CD4-positive, alpha-beta T cell treated with Interleukin-17A for 4 hours (primary cell): ENCODE data around the gene C6orf163.

Source experiments
- DNase-seq: peaks from one replicate; pipeline ENCODE4 v3.0.0-alpha.2; 2020; ENCODE audit warnings: mixed read lengths

Gene C6orf163

DNA sequence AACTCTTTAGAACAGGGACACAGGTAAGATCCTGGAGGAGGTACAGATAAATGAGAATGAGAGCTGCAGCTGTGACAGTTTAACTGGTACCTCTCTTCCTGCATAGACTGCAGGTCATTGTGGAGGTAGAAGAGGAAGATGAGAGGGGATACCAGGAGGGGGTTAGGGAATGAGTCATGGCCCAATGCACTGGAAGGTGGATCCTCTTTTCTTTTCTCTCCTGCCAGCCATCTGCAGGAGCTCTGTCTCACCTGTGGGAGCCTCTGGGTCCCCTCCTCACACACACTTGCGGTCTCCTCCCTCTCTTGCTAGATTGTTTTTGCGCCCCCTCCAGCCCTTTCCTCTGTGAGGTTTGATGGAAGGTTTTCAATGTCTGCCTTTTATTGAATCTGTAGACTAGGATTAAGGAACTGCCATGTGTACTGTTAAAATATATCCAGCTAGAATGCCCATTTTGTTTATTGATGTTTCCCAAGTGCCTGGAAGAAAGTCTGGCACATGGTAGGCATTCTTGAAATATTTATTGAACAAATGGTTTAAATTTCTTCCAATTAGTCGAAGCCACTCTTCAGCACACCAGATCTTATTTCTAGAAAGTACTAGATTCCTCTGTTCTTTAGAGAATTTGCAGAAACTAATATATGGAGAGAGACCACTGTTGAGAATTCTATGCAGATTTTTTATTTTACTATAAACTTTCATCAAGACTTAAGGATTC, 13.0 kb downstream of the C6orf163 start:
- DNase-seq = no peak

GRCh38 chr6:87364602-87365252, 20.1 kb downstream of the C6orf163 start:
- no peak for DNase-seq

DNA sequence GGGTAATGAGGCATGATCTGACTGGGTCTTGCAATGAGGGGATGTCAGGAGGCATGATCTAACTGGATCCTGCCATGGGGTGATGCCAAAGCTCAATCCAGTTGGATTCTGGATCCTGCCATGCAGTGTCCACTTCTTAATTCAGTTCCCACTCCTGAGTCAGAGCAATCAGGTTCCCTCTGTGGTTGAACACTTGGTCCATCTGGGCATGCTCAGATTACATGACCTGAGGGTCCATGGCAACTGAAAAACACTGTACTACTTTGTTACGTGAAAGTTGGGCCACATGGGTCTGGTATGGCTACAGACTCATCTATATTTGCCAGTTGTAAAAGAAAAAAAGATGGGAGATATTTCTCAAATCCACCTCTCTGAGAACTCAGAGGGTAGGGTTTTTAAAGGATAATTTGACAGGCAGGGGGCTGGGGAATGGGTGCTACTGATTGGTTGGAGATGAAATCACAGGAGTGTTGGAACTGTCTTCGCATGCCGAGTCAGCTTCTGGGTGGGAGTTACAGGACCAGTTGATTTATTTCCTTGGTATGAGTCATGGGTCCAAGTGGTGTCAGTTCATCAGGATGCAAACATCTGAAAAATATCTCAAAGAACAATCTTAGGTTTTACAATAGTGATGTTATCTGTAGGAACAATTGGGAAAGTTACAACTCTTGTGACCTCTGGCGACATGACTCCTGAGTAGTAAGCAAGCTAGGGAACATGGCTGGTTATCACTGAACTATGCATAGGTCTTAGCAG, 21.6 kb downstream of the C6orf163 start:
- DNase-seq = no peak

GRCh38 chr6:87366899-87367298, 22.3 kb downstream of the C6orf163 start:
- DNase-seq = no peak

DNA sequence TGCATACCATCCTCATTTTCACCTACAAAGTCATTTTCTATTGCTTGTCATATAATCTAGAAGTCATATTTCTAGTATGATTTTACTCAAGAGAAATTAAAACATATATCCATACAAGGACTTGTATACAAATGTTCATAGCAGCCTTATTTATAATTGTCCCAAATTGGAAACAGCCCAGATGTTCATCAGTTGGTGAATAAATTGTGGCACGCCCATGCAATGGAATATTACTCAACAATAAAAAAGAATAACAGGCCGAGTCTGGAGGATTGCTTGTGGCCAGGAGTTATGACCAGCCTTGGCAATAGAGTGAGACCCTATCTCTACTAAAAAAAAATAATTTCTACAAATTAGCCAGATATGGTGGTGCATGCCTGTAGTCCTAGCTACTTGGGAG, 28.8 kb downstream of the C6orf163 start:
- DNase-seq = no peak

DNA sequence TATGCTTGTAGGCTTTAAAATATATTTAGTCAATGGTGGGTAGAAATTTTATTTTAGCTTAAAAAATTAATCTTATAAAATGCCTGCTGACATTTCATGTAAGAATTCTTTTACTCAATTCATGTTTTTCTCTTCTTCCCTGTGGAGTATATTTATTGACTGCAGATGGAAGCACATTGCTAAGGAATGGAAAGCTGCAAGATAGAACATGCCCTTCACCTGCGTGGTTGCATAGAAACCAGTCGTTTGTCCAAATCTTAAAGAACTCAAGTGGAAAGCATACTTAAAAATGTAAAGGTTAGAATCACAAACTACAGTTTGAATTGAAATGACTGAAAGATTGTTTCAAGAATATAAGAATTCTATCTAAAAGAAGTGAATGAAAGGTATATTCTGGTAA, 30.7 kb downstream of the C6orf163 start:
- DNase-seq = no peak

DNA sequence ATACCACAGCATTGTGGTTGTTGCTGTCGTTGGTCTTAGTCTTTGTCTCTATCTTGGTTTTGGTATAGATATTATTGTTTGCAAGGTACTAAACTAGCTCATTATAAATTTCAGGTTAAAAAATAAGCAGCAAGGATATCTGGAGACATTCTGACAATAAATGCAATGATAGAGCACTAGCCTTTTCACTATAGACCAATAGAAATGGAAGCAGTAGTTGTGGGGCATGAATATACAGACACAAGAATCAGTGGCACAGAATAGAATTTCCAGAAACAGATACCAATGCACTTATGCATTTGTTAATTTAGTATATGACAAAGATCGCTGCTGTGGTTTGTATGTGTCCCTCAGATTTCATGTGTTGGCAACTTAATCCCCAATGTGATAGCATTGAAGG, 32.0 kb downstream of the C6orf163 start:
- DNase-seq = no peak

- no peak for DNase-seq
Measured at GRCh38 chr6:87378947-87379346, 34.3 kb downstream of the C6orf163 start.

GRCh38 chr6:87382861-87383260, 38.2 kb downstream of the C6orf163 start:
- DNase-seq = no peak

DNA sequence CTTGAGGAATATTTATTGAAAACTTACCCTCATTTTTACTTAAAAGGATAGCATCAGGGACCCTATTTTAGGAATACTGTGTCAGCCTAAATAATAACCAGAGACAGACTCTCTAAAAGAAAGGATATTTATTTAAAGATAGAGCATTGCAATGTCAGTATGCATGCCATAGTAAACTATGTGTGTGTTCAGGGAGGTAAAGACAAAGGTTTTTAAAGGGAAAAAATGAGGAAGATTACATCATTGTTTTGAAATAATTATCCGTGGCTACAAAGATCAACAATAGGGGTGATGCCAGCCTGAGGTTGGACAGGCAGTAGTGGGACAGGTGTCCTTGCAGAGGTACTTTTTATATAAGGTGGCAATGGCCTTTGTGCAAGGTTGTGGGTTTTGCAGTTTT, 39.4 kb downstream of the C6orf163 start:
- DNase-seq = no peak

DNA sequence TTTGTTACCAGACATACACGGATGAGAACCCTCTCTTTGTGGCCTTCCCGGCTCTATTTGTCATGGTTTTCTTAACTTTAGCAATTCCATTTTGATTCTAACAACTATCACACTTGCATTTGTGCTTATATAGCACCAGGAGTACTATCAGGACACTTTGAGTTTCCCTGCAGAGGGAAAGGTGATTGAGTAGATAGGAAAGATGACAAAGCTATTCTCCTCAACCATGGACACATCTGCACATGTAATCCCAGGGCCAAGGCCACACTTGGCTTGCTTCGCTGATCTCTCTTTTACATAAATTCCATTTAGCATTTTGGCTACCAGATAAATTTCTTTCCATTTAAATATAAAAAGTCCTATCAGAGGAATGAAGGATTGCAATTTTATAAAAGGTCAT, 39.8 kb downstream of the C6orf163 start:
- DNase-seq = no peak

DNA sequence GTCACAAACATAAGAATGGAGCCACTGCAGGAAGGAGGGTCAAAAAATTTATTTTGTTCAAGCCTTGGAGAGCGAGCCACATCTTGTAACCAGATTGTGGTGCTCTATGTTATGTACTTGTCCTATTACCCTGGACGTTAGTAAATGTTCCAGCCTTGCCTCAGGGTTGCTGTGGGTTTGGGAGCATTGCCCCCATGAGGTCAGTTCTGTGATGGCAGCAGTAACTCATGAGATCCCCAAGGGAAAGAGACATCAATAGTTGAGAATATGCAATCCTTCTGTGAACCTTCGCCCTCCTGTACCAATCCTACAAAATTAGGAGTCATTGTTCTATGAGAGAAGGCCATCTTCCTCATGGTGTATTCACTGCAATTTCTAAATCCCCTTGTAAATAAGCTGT, 46.7 kb downstream of the C6orf163 start:
- no peak for DNase-seq

DNA sequence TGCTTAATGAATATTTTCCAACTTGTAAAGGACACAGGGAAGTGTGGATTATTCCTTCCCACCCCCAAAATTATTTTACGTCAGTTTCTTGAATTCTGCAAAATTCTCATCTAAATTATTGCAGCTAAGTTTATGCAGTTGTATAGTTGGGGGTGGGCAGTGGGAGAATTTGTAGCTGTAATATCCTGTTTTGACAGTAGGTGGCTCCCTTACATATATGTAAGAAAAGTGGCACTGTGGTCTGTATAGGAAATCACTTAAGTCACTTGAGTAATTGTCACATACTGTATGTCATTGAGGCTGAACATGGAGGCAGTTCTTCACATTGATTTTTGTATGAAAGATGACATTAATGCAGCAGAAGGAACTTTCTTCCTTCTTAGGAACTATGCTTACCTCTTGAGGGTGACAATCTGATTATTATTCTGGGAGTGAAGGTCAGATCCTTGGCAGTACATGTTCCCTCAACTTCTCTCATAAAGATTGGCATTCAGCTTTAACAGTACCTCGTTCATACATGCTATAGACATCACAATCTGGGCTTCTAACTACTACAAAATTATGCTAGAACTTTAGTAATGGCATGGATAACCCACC, 48.5 kb downstream of the C6orf163 start:
- peak; percentile 48 for DNase-seq

GRCh38 chr6:87395431-87395830, 50.8 kb downstream of the C6orf163 start:
- DNase-seq = no peak

DNA sequence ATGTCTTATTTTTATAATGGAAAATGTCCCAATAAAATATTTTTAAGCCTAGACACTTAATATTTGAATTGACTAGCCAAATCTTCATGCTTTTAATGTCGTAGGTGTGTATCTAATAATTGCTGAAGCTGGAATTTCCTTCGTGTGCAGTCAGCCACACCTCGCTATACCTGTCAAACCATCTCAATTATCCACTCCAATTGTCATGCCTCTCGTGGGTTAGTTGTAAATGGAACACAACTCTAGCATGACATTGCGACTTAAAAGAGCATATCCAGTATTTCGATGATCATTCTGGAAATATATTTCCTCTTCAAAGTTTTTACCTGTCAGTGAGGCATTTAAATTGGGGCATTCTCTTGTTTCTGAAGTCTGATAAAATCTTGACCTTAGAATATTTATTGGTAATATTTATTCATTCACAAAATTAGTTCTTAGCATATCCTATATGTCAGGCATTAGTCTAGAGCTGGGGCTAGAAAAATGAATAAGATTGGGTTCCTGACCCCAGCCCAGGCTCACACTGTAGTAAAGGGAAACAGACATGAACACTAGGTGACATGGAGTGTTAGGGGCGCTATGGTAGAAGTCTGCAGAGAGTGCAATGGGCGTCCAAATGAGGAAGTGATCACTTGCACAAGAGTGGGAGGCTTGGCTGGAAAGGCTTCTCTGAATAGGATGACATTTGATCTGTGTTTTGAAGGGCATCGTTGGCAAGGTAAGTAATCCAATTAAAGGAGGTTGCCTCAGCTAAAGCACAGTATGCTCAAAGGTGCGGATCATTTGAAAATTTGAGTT, 52.2 kb downstream of the C6orf163 start:
- DNase-seq = no peak

DNA sequence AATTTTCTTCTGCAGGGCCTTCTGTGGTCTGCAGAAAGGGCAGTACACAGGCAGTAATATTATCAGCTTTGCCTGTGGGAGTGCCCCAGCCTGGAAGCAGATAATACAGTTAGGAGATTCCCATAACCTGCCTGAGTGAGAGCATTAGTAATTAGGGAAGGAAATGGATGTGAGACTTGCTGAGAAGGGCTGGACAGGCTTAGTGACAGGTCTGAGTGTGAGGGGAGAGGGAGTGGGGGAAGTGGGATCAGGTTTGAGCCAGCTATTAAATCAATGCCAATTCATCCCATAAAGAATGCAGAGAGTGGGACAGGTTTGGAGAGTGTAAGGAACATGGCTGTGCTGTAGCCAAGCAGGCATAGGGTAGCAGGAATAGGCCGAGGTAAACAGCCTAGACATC, 53.0 kb downstream of the C6orf163 start:
- DNase-seq = no peak

- DNase-seq = no peak
Measured at GRCh38 chr6:87401832-87402231, 57.2 kb downstream of the C6orf163 start.

DNA sequence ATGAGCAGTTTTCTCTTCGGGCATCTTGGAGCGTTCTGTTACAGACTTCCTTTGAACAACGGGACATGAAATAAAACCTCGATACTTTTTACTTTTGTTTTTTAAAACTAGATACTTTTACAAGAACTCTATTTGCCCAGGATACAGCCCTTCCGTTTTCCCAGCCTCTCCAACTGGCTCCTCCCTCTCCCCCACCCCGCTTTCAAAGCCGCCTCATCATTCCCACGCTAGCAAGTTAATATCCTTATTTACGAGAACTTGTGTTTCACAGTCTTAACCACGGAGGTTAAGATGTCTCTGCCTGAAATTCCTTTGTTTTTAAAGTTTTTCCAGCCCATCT, 62.9 kb downstream of the C6orf163 start:
- no peak for DNase-seq

DNA sequence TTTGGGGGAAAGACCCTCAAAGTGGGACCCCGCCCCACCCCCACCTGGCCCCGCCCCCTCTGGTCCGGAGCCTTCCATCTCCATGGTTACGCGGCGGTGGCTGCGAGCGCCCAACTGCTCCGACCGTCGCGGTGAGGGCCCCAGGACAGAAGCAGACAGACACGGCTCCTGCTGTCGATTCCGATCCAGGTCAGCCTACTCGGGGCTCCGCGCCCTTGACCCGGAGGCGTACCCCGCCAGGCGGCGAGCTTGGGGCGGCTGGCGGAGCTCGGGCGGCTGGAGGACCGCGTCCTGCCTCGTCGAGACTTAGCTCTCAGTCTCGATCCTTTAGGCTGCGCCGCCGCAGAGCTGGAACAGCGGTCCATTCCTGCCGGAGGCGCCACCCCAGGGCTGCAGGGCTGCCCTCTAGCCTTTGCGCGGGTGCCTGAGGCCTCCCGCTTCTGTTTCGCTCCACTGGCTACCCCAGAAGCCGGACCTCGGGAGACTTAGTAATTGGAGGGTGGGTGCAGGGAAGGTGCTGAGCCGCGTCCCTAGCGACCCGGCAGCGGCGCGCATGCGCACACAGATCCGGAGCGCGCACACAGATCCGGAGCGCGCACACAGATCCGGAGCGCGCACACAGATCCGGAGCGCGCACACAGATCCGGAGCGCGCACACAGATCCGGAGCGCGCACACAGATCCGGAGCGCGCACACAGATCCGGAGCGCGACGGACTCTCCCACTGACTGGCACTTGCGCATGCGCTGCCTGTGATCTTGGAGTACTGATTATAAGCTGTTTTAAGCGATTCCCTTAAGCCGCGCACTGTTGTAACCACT, 63.5 kb downstream of the C6orf163 start, which contains the start of gene CFAP206:
CFAP206 (plus strand) TSS at position 72 of the 820 bp plus-strand sequence. CDS start 1,868 bp downstream, outside the sequence.
- peak; percentile 85 for DNase-seq

GRCh38 chr6:87408721-87409155, 64.1 kb downstream of the C6orf163 start:
- DNase-seq = no peak
